Measurements from ENCODE around the gene MPV17L2.

The MPV17L2 gene

GRCh38 chr19:18160971-18161635 is 31.9 kb upstream of the MPV17L2 start:
- peak; percentile 53 to 73 for DNase-seq (ENCODE audit: low read depth in 2 of 2)

GRCh38 chr19:18161636-18162002 is 31.4 kb upstream of the MPV17L2 start:
- DNase-seq (ENCODE audit: low read depth in 2 of 2): no peak

- no peak for DNase-seq (ENCODE audit: low read depth in 2 of 2)
These were observed 28.9 kb upstream of the MPV17L2 start for GRCh38 chr19:18164072-18164471.

- no peak for DNase-seq (ENCODE audit: low read depth in 2 of 2)
These were observed 27.0 kb upstream of the MPV17L2 start for GRCh38 chr19:18165794-18166544.

GRCh38 chr19:18167011-18167410 is 26.0 kb upstream of the MPV17L2 start:
- no peak for DNase-seq (ENCODE audit: low read depth in 2 of 2)

- peak in 1 of 2 donors; percentile 62 for DNase-seq (ENCODE audit: low read depth in 2 of 2)
These were observed 24.9 kb upstream of the MPV17L2 start for GRCh38 chr19:18167975-18168645.

- no peak for DNase-seq (ENCODE audit: low read depth in 2 of 2)
These were observed 24.2 kb upstream of the MPV17L2 start for GRCh38 chr19:18168673-18169381.

GRCh38 chr19:18170714-18171255 is 22.2 kb upstream of the MPV17L2 start:
- no peak for DNase-seq (ENCODE audit: low read depth in 2 of 2)

GRCh38 chr19:18171605-18172327 is 21.3 kb upstream of the MPV17L2 start:
- DNase-seq (ENCODE audit: low read depth in 2 of 2): no peak

GRCh38 chr19:18172331-18173053 is 20.5 kb upstream of the MPV17L2 start:
- no peak for DNase-seq (ENCODE audit: low read depth in 2 of 2)

- DNase-seq (ENCODE audit: low read depth in 2 of 2): no peak
These were observed 19.9 kb upstream of the MPV17L2 start for GRCh38 chr19:18173054-18173571.

GRCh38 chr19:18173572-18174288 is 19.3 kb upstream of the MPV17L2 start, which contains the start of gene IFI30:
Gene IFI30 (plus strand): TSS chr19:18173813. CDS start chr19:18173842, 29 bp downstream.
- peak in 1 of 2 donors; percentile 64 for DNase-seq (ENCODE audit: low read depth in 2 of 2)

GRCh38 chr19:18174983-18175382 is 18.0 kb upstream of the MPV17L2 start:
- no peak for DNase-seq (ENCODE audit: low read depth in 2 of 2)

GRCh38 chr19:18176367-18177310 is 16.4 kb upstream of the MPV17L2 start:
- no peak for DNase-seq (ENCODE audit: low read depth in 2 of 2)

- no peak for DNase-seq (ENCODE audit: low read depth in 2 of 2)
These were observed 13.1 kb upstream of the MPV17L2 start for GRCh38 chr19:18179957-18180356.

- no peak for DNase-seq (ENCODE audit: low read depth in 2 of 2)
These were observed 9.5 kb upstream of the MPV17L2 start for GRCh38 chr19:18183529-18183928.

- DNase-seq (ENCODE audit: low read depth in 2 of 2): no peak
These were observed 7.5 kb upstream of the MPV17L2 start for GRCh38 chr19:18185538-18185937.

GRCh38 chr19:18190278-18190677 is 2.7 kb upstream of the MPV17L2 start:
- DNase-seq (ENCODE audit: low read depth in 2 of 2): no peak

Data from stimulated activated CD4-positive, alpha-beta T cell treated with anti-CD3 and anti-CD28 coated beads, Interleukin-15, amount 100 ng/mL, for 48 hours (primary cell).